GM21381 (cell line): Measurements from ENCODE around the gene SARS1.
A peak's percentile ranks its signal among the peaks of the same experiment; 100 is the strongest.
"Not testable (repeated sequence)": the region's sequence is repeated elsewhere in the genome, so short reads cannot be mapped to it uniquely, and the experiment has no call there.

ENCODE experiments used
- ATAC-seq: cut with Tn5 transposase; IDR thresholded peaks from one replicate; pipeline ENCODE4 v1.9.1; 2021; ENCODE audit warnings: mild to moderate bottlenecking, moderate library complexity; ENCODE audit not compliant: unreplicated experiment

The SARS1 gene

GRCh38 chr1:109191891-109192290, 21.8 kb upstream of the SARS1 start:
- ATAC-seq = no peak

GRCh38 chr1:109192433-109192832, 21.3 kb upstream of the SARS1 start:
- ATAC-seq = no peak

GRCh38 chr1:109193653-109194590, 19.8 kb upstream of the SARS1 start:
- peak; percentile 57 for ATAC-seq

GRCh38 chr1:109197158-109198042, 16.3 kb upstream of the SARS1 start:
- no peak for ATAC-seq

GRCh38 chr1:109198043-109198695, 15.5 kb upstream of the SARS1 start:
- no peak for ATAC-seq

GRCh38 chr1:109198745-109199144, 15.0 kb upstream of the SARS1 start:
- ATAC-seq = no peak

GRCh38 chr1:109199710-109200109, 14.0 kb upstream of the SARS1 start:
- ATAC-seq = no peak

GRCh38 chr1:109201123-109201703, 12.5 kb upstream of the SARS1 start:
- ATAC-seq = no peak

- ATAC-seq = no peak
These were observed 9.2 kb upstream of the SARS1 start for GRCh38 chr1:109204484-109204883.

GRCh38 chr1:109206339-109206738, 7.4 kb upstream of the SARS1 start:
- no peak for ATAC-seq

- no peak for ATAC-seq
These were observed 6.1 kb upstream of the SARS1 start for GRCh38 chr1:109207467-109208103.

- ATAC-seq = no peak
These were observed 5.3 kb upstream of the SARS1 start for GRCh38 chr1:109208394-109208793.

- ATAC-seq = no peak
These were observed 4.8 kb upstream of the SARS1 start for GRCh38 chr1:109208836-109209463.

- no peak for ATAC-seq
These were observed 3.7 kb upstream of the SARS1 start for GRCh38 chr1:109210058-109210457.

GRCh38 chr1:109213345-109213823, 334 bp upstream of the SARS1 start:
- no peak for ATAC-seq

GRCh38 chr1:109214695-109215623, 1.2 kb downstream of the SARS1 start:
- no peak for ATAC-seq

- no peak for ATAC-seq
These were observed 2.9 kb downstream of the SARS1 start for GRCh38 chr1:109216662-109217061.

- ATAC-seq = no peak
These were observed 4.8 kb downstream of the SARS1 start for GRCh38 chr1:109218516-109218915.

- ATAC-seq = not testable (repeated sequence)
These were observed 7.5 kb downstream of the SARS1 start for GRCh38 chr1:109221201-109221600.
